Bronchial epithelial cell (primary cell): Measurements from ENCODE around the gene SRSF1. TPM values are rescaled to one million over a fixed set of nuclear protein-coding genes. Genes with fewer than 3 reads are reported as not detected.
"Not testable (repeated sequence)": the region's sequence is repeated elsewhere in the genome, so short reads cannot be mapped to it uniquely, and the experiment has no call there.

Source experiments
- DNase-seq: peaks from one replicate; pipeline ENCODE4 v3.0.0-alpha.2; 2010; ENCODE audit warnings: low read depth
- FAIRE-seq: peaks from 2 replicates; lab custom pipeline; 2011; peaks lifted over from hg19 to GRCh38; lab: Jason Lieb, UNC
- H3K27me3 ChIP-seq: 2 replicates; pipeline ENCODE4 v1.5.1; 2011; ENCODE audit warnings: low read length; ENCODE audit not compliant: control insufficient read depth, insufficient read depth
- H3K36me3 ChIP-seq: 2 replicates; pipeline ENCODE4 v1.5.1; 2011; ENCODE audit warnings: low read length; ENCODE audit not compliant: control insufficient read depth, insufficient read depth
- H3K4me3 ChIP-seq: 2 replicates; pipeline ENCODE4 v1.5.1; 2011; ENCODE audit warnings: mild to moderate bottlenecking, low read depth, low read length, control low read depth
- total RNA-seq: library from RNA; depleted of rRNA; stranded (reverse); fragments of >200 nt; gene quantifications from 2 replicates; pipeline ENCODE4 v1.2.1, GENCODE V29; 2014
- TF ChIP-seq, protein P1 (sequence below): IDR thresholded peaks from 2 replicates; pipeline ENCODE4 v1.5.1; 2011; ENCODE audit warnings: mild to moderate bottlenecking, moderate library complexity, low read length, control low read depth, inconsistent platforms; ENCODE audit not compliant: insufficient read depth, severe bottlenecking

Gene SRSF1
- total RNA-seq, 1 donor from 2014 or later: 239 TPM

DNA sequence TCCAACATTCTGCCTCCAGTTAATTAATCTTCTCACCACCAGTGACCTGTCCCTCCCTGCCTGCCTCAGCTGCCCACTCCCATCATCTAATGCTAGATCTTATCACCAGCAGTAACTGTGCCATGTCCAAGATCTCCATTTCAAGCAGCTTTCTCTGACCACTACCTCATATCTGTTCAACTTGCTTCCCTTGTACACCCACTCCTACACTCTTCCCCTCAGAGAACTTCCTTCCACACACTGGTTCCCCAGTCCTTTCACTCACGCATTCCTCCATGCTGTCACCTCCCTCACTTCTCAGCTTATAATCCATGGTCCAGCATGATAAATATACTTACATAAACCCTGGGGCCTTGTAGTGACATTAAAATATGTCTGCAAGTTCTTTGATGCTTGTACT is 44.4 kb upstream of the SRSF1 start:
- H3K27me3 ChIP-seq: no peaks in the 10 kb centered on the region
- no peak for DNase-seq
- H3K36me3 ChIP-seq: no peaks in the 10 kb centered on the region
- no peak overlapping the region for H3K4me3 ChIP-seq
- TF ChIP-seq, protein P1, sequence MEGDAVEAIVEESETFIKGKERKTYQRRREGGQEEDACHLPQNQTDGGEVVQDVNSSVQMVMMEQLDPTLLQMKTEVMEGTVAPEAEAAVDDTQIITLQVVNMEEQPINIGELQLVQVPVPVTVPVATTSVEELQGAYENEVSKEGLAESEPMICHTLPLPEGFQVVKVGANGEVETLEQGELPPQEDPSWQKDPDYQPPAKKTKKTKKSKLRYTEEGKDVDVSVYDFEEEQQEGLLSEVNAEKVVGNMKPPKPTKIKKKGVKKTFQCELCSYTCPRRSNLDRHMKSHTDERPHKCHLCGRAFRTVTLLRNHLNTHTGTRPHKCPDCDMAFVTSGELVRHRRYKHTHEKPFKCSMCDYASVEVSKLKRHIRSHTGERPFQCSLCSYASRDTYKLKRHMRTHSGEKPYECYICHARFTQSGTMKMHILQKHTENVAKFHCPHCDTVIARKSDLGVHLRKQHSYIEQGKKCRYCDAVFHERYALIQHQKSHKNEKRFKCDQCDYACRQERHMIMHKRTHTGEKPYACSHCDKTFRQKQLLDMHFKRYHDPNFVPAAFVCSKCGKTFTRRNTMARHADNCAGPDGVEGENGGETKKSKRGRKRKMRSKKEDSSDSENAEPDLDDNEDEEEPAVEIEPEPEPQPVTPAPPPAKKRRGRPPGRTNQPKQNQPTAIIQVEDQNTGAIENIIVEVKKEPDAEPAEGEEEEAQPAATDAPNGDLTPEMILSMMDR: no peak
- no peak for FAIRE-seq

DNA sequence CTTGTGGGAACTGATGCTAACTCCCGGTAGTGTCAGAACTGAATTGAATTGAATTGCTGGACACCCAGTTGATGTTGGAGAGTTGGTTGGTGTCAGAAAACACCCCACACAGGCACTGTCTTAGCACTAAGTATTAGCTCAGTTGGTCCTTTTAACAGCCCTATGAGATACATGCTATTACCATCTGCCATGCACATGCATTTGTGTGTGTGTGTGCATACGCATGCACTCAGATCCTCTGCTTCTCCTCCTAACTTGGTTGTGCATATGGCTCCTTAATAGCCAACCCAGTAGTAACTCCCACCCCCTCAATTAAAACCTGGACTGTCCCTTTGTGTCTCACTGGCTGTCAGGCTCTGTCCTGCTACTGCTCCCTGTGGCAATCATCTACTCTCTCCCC is 43.9 kb upstream of the SRSF1 start:
- DNase-seq (no peak), FAIRE-seq (no peak)
- no peak overlapping the region for H3K4me3 ChIP-seq
- no peaks in the 10 kb centered on the region for H3K36me3 ChIP-seq
- H3K27me3 ChIP-seq: no peaks in the 10 kb centered on the region
- TF ChIP-seq, protein P1: no peak

DNA sequence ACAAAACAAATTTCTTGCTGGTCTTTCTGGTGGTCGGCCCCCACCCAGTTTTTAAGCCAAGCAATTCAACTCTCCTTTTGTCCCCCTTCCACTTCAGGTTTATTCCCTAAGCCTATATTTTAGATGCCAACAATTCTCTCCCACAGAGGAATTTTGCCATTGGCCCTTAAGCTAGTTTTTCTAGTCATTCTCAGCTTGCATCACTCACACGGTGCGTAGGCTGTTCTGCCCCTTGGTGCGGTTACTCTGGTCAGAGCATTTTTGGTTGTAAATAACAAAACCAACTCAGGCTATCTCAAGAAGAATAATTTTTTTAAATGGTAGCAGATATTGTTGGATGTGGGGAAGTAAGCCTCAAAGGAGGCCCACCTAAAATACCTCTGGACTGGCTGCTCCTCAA is 42.5 kb upstream of the SRSF1 start:
- TF ChIP-seq, protein P1: no peak
- no peak for DNase-seq
- no peak for FAIRE-seq

DNA sequence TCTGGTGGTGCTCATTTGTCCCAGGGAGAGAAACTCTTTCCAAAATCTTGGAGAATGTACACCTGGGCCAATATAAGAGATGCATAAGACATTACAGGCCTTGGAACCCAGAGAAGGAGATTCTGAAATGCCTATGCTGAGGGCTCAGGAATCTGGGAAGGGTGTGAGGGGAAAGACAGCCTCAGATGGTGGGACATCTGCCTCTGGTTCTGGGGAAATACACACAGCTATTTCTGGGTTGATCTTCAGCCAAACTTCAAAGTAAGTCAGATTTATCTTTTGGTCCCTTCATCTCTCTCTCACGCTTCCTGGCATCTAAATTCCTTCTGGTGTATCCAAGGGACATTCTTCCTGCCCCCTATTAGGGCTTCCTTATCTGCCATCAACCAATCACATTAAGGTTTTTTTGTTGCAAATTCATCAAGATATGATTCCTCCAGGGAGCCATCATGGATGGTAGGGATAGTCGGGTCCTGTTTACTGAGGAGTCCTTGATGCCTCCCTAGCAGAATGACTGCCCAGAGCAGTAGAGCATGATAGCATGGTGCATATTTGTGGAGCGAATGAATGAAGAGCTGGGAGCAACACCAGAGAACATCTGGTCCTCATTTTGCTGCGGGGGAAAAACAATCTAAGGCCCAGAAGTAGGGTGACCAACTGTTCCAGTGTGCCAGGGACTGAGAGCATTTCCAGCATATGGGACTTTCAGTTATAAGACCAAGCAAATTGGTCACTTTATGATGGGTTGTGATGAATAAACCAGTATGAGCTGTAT is 40.5 kb upstream of the SRSF1 start:
- FAIRE-seq (no peak), DNase-seq (no peak)
- no peak overlapping the region for H3K4me3 ChIP-seq
- no peaks in the 10 kb centered on the region for H3K36me3 ChIP-seq
- H3K27me3 ChIP-seq: no peaks in the 10 kb centered on the region
- TF ChIP-seq, protein P1: no peak

More for the DNA sequence above, 42.5 kb upstream of the SRSF1 start:
- Histone ChIP-seq H3K27me3 (no peaks in the 10 kb centered on the region), H3K4me3 (no peak overlapping the region), H3K36me3 (no peaks in the 10 kb centered on the region)

DNA sequence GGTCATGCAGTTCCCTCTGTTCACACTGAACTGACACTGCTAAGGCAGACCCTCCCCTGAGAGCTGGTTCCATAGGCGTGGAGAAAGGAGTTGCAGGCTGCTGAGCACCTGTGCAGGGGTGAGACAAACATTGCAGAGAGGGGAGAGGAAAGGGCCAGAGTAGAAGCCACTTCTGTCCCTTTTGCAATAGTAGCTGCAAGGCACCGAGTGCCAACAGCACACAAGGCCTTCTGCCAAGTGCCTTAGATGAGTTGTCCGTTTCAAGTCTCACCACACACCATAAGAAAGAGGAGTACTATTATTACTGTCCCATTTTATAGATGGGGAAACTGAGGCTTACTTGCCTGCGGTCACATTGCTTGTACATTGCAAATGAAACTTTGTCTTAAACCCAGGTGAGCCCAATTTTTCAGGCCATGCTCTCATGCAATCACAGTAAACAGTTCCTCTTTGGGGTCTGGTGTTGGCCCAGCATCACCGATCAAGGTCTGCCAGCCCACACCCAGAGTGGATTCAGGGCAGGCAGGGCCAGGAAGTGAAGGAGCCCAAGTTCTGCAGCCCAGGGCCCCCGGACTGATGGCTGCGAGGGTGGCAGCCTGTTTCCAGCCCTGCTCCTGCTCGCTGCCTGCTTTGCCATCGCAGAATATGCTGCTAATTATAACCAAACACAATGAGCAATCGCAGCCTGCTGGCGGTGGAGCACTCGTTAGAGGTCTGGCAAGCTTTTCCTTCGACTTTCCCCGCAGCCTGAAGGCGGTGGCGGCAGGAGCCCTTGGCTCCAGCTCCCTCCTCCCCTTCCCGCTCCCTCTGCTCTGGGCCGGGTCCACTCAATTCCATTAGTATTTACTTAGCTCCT is 39.4 kb upstream of the SRSF1 start:
- TF ChIP-seq, protein P1: no peak
- FAIRE-seq: no peak

DNA sequence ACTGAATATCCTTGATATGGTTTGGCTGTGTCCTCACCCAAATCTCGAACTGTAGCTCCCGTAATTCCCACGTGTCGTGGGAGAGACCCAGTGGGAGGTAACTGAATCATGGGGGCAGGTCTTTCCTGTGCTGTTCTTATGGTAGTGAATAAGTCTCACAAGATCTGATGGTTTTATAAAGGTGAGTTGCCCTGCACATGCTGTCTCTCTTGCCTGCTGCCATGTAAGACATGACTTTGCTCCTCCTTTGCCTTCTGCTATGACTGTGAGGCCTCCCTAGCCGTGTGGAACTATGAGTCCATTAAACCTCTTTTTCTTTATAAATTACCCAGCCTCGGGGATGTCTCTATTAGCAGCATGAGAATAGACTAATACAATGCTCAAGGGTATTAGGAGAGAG is 37.2 kb upstream of the SRSF1 start:
- not testable (repeated sequence) for H3K36me3 ChIP-seq, H3K4me3 ChIP-seq, FAIRE-seq, H3K27me3 ChIP-seq, DNase-seq

More for the DNA sequence above, 39.4 kb upstream of the SRSF1 start:
- H3K4me3 ChIP-seq: no peak overlapping the region
- H3K36me3 ChIP-seq: no peaks in the 10 kb centered on the region
- H3K27me3 ChIP-seq: no peaks in the 10 kb centered on the region
- no peak for DNase-seq
